Omental fat pad (tissue), 4 donors: Measurements from ENCODE around the gene HOXB1. TPM values are rescaled to one million over a fixed set of nuclear protein-coding genes. Genes with fewer than 3 reads are reported as not detected.

Experiments used
- ATAC-seq: fragments of 150-250 bp; one replicate; pipeline ENCODE4 v1.9.1; 2016; ENCODE audit warnings: mild to moderate bottlenecking, moderate library complexity; ENCODE audit not compliant: low FRiP score
- DNase-seq: peaks from one replicate; pipeline ENCODE4 v3.0.0-alpha.2; 2019; ENCODE audit warnings: low spot score
- total RNA-seq, 4 donors: library from RNA; depleted of rRNA; stranded (reverse); fragments of >200 nt; gene quantifications; one replicate each; pipeline ENCODE4 v1.1.0, GENCODE V29; 2016
- TF ChIP-seq, protein P1 (sequence below), 3 donors: fragments of 450-650 bp; IDR thresholded peaks; one replicate each; pipeline ENCODE4 v1.5.1; 2016 to 2017; ENCODE audit warnings: antibody characterized with exemption in 3 of 3, mild to moderate bottlenecking in 3 of 3, moderate library complexity in 2 of 3

The HOXB1 gene
- total RNA-seq, 4 donors from 2014 or later = not detected

DNA sequence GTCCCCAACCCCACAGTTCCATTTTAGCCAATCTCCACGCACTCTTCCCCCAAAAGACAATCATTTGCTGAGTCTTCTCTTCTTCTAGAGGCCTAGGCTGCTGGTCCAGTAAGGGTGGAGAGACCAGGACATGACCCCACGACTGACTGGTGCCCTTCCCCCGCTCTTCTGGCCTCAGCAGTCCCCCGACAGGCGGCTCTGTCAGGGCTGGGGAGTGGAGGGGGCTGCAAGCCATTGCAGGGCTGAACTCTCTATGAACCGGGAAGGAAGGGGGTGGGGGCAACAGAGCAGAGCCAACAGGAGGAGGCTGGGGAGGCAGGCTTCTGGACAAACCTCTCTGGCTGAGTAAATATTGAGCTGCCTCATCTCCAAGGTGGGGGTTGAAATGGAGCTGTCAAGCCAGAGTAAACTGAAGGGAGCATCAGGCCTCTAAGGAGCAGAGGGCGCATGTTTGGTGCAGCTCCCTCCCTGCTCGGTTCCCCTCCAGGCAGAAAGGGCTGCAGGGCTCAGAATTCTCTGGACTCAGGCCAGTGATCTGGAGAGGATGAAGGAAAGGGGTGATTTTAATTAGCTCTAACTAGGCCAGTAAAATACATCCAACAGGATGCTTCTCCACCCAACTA lies 8.7 kb downstream of the HOXB1 start:
- DNase-seq (no peak), ATAC-seq (no peak)
- TF ChIP-seq, protein P1, sequence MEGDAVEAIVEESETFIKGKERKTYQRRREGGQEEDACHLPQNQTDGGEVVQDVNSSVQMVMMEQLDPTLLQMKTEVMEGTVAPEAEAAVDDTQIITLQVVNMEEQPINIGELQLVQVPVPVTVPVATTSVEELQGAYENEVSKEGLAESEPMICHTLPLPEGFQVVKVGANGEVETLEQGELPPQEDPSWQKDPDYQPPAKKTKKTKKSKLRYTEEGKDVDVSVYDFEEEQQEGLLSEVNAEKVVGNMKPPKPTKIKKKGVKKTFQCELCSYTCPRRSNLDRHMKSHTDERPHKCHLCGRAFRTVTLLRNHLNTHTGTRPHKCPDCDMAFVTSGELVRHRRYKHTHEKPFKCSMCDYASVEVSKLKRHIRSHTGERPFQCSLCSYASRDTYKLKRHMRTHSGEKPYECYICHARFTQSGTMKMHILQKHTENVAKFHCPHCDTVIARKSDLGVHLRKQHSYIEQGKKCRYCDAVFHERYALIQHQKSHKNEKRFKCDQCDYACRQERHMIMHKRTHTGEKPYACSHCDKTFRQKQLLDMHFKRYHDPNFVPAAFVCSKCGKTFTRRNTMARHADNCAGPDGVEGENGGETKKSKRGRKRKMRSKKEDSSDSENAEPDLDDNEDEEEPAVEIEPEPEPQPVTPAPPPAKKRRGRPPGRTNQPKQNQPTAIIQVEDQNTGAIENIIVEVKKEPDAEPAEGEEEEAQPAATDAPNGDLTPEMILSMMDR (IDR thresholded peaks at IDR 0.05) = no peak

DNA sequence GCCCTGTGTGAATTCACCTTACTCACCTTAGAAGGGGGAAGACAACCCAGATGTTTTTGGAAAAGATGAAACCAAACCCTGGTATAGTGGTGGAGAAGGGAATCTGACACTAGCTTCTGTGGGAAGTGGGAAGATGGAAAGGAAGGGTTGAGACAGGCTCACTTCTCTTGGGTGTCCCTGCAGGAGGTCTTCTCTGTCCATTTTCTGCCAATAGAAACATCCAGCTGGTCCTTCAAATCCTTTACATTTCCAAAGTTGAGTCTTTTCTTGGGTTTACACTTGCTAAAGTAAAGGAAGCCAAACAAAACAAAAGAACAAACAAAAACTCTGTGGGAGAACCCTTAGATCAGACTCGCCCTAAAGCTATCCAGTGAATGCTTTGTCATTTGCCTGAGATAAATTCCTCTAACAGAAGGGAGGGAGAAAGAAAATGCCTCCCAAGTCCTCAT lies 10.2 kb downstream of the HOXB1 start:
- no peak for DNase-seq
- TF ChIP-seq, protein P1 (IDR thresholded peaks at IDR 0.05) = no peak
- no peak for ATAC-seq

DNA sequence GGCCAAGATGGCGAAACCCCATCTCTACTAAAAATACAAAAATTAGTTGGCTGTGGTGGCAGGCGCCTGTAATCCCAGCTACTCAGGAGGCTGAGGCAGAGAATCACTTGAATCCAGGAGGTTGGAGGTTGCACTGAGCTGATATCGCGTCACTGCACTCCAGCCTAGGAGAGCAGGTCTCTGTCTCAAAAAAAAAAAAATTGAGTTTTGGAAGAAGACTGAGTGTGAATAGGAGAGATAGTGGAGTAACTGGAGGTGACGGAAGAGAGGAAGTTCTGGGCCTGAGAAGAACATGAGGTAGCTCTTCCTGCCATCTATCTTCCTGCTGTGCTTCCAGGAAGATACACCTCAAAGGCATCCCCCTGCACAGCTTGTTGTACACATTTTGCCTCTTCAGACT lies 11.4 kb downstream of the HOXB1 start:
- TF ChIP-seq, protein P1 (IDR thresholded peaks at IDR 0.05) = no peak
- no peak for DNase-seq
- no peak for ATAC-seq

DNA sequence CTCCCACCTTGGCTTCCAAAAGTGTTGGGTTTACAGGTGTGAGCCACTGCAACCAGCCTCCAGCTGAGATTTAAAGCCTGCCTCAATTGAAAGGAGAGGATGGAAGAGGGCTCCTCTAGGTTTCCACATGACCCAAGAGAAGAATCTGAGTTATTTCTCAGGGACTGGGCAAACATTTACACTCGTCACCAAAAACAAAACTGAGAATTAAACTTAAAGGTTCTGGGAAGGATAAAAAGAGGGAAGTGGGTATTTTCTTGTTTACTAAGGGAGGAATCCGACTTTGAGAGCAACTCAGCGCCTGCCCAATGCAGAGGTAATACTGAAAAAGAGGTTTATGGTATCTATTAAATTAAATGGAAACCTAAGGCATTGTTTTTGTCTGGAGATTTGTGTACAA lies 13.3 kb downstream of the HOXB1 start:
- TF ChIP-seq, protein P1 (IDR thresholded peaks at IDR 0.05) = no peak
- no peak for DNase-seq
- ATAC-seq = no peak

DNA sequence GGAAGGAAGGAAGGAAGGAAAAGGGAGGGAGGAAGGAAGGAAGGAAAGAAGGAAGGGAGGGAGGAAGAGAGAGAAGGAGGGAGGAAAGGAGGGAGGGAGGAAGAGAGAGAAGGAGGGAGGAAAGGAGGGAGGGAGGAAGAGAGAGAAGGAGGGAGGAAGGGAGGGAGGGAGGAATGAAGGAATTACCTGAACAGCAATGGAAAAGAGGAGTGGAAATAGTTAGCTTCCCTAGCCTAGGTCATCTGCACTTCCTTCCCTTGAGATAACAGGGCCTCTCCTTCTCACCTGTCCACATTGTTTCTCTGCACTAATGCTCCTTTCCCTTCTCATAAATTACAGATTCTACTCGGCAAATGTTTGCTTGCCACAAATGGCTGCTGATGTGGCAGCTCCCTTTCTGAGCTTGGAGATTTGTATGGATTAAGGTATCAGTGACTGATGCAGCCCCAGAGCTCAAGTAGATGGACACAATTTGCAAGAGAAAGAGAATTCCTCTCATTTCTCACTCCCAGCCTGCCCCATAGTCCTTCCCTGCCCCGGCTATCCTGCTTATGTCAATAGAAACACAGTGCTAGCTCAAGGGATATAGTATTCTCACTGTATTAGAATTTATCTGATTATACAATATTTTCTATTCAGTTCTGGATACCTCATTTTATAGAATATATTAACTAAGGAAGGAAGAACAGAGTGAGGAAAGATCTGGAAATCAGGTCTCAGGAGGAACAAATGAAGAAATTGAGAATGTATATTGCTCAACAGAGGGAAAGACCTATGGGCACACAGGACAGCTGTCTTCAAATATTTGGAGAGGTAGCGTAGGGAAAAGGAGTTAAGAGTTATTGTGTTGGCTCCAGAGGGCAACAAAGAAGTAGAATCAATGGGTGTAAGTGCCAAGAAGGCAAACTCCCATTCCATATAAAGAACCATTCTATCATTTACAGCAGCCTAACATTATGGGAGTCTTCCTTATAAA lies 14.6 kb downstream of the HOXB1 start:
- TF ChIP-seq, protein P1 (IDR thresholded peaks at IDR 0.05) = no peak

DNA sequence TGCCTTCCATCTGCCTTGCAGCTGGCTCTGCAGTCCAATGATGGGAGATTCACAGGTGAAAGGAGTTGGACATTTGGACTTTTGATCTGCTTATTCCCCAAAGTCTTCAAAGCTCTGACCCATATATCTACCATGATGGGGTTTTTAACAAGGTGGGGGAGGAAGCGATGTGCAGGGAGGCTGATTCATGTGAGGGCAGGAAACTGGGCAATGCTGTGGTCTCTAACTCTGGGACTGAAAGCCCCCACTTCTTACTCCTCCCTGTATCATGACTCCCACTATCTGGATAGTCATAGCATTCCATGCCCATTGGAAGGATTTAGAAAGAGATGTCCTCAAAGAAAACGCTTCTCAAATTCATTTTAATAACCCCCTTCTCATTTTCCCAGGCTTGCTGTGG lies 16.3 kb downstream of the HOXB1 start:
- peak; percentile 41 for ATAC-seq
- TF ChIP-seq, protein P1 (IDR thresholded peaks at IDR 0.05) = no peak
- no peak for DNase-seq

More for the DNA sequence above, 14.6 kb downstream of the HOXB1 start:
- no peak for ATAC-seq
- DNase-seq = no peak
